Measurements from ENCODE around the gene WDR33.

Gene WDR33

GRCh38 chr2:127715778-127716449, 95.1 kb downstream of the WDR33 start:
- no peak for FAIRE-seq

GRCh38 chr2:127713562-127713961, 97.4 kb downstream of the WDR33 start:
- FAIRE-seq = no peak

GRCh38 chr2:127712999-127713398, 98.0 kb downstream of the WDR33 start:
- no peak for FAIRE-seq

- FAIRE-seq = no peak
Measured at GRCh38 chr2:127709336-127709735, 101.6 kb downstream of the WDR33 start.

- no peak for FAIRE-seq
Measured at GRCh38 chr2:127707890-127708648, 102.9 kb downstream of the WDR33 start.

GRCh38 chr2:127706215-127706990, 104.6 kb downstream of the WDR33 start:
- no peak for FAIRE-seq

- no peak for FAIRE-seq
Measured at GRCh38 chr2:127705391-127706065, 105.4 kb downstream of the WDR33 start.

- FAIRE-seq = no peak
Measured at GRCh38 chr2:127704641-127705390, 106.2 kb downstream of the WDR33 start.

GRCh38 chr2:127703282-127703681, 107.7 kb downstream of the WDR33 start:
- FAIRE-seq = no peak

GRCh38 chr2:127702395-127703009, 108.5 kb downstream of the WDR33 start:
- no peak for FAIRE-seq

GRCh38 chr2:127701651-127702394, 109.1 kb downstream of the WDR33 start:
- FAIRE-seq = no peak

GRCh38 chr2:127701193-127701650, 109.7 kb downstream of the WDR33 start, which contains the start of gene SFT2D3:
Gene SFT2D3 (plus strand): TSS chr2:127701497. CDS start chr2:127701529, 32 bp downstream.
- no peak for FAIRE-seq

- FAIRE-seq = no peak
Measured at GRCh38 chr2:127700527-127701192, 110.3 kb downstream of the WDR33 start.

- no peak for FAIRE-seq
Measured at GRCh38 chr2:127698553-127699355, 112.2 kb downstream of the WDR33 start.

- FAIRE-seq = no peak
Measured at GRCh38 chr2:127697482-127698180, 113.3 kb downstream of the WDR33 start.

- FAIRE-seq = no peak
Measured at GRCh38 chr2:127695491-127696472, 115.2 kb downstream of the WDR33 start.

- no peak for FAIRE-seq
Measured at GRCh38 chr2:127694986-127695385, 116.0 kb downstream of the WDR33 start.
